Measurements from ENCODE around the gene PER2.

- TF ChIP-seq CTCF (IDR thresholded peaks at IDR 0.05 in 8 of 11, conservative IDR thresholded peaks at IDR 0.05 in 3 of 11) (peak in 1 of 11 experiments; percentile 9), POLR2AphosphoS5 (IDR thresholded peaks at IDR 0.05) (no peak)
Observed at GRCh38 chr2:238308177-238308576, 19.8 kb upstream of the PER2 start.
